Hindlimb muscle (tissue), 1 donor: ENCODE data around the gene MYRF. TPM values are rescaled to one million over a fixed set of nuclear protein-coding genes. Genes with fewer than 3 reads are reported as not detected.

ENCODE experiments used
- DNase-seq: peaks from one replicate; pipeline ENCODE4 v3.0.0-alpha.2; 2013
- polyA plus RNA-seq: library from polyadenylated mRNA; unstranded; fragments of 120-200 nt; gene quantifications from one replicate; pipeline ENCODE4 v1.2.1, GENCODE V29; 2013; ENCODE audit not compliant: insufficient read length

The MYRF gene
- polyA plus RNA-seq, 1 donor: 1.5 TPM

DNA sequence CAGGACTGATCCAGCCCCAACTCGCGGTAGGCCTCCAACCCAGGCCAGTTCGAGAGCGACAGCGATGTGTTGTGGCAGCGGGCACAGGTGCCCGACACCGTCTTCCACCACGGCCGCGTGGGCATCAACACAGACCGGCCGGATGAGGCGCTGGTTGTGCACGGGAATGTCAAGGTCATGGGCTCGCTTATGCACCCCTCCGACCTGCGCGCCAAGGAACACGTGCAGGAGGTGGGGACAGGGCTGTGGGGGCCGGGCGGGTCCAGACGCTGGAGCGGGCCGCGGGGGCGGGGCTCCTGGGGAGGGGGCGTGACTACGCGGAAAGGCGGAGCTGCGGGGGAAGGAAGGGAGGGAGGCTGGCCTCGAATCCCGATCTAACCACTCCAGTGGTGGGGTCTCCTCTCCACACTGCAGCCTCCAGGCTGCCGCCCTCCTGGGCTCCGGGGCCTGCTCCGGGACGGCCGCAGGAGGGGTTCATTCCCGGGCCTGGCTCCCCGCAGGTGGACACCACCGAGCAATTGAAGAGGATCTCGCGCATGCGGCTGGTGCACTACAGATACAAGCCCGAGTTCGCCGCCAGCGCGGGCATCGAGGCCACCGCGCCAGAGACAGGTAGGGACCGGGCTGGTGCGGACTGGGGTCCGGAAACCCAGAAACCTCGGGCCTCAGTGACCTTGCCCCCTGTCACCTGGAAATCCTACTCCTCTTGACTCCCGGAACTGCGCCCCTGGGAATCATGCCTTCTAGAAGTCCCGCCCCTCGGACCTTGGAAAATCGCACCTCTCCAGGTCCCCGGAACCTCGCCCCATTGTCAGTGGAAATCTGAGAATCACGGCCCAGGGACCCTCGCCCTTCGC is 25.0 kb downstream of the MYRF start:
- no peak for DNase-seq

DNA sequence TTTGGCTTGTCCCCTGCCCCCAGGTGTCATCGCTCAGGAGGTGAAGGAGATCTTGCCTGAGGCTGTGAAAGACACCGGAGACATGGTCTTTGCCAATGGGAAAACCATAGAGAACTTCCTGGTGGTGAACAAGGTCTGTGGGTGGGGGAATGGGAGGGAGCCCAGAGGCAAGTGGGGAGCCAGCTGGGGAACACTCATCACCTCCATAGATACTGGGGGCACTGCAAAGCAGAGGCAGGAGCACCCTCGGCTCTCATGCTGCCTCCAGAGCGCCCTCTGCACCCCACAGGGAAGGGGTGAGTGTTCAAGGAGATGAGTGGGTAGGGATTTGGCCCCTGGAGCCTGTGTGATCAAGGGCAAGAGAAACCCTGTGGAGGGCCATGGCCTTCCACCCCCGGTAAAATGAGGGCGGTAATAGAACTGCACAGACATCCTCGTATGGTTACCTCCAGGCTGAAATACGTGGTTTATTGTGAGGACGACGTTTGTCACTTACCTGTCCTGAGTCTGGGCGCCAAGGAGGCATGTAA is 26.0 kb downstream of the MYRF start:
- no peak for DNase-seq

DNA sequence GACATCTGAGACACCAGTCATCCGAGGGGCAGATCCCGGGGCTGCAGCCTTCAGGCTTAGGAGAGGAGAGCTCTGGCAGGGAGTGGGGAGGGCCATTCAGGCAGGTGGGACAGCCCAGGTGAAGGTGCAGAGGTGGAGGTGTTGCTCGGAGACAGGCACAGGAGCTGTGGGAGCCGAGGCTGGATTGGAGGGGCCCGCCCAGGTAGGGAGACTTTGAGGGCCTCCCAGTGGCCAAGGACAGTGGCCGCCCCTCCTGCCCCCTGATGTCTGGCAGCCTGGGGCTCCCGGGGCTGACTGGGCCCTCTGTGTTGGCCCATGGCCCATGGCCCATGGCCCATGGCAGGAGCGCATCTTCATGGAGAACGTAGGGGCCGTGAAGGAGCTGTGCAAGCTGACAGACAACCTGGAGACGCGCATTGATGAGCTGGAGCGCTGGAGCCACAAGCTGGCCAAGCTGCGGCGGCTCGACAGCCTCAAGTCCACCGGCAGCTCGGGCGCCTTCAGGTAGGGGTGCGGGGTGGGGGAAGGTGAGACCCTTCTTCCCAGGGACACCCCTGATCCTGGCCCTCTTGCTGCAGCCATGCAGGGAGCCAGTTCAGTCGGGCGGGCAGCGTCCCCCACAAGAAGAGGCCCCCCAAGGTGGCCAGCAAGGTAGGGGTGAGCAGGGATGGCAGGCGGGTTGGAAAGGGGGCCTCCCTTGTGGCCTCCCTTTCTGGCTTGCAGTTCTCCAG is 26.6 kb downstream of the MYRF start:
- DNase-seq: no peak

DNA sequence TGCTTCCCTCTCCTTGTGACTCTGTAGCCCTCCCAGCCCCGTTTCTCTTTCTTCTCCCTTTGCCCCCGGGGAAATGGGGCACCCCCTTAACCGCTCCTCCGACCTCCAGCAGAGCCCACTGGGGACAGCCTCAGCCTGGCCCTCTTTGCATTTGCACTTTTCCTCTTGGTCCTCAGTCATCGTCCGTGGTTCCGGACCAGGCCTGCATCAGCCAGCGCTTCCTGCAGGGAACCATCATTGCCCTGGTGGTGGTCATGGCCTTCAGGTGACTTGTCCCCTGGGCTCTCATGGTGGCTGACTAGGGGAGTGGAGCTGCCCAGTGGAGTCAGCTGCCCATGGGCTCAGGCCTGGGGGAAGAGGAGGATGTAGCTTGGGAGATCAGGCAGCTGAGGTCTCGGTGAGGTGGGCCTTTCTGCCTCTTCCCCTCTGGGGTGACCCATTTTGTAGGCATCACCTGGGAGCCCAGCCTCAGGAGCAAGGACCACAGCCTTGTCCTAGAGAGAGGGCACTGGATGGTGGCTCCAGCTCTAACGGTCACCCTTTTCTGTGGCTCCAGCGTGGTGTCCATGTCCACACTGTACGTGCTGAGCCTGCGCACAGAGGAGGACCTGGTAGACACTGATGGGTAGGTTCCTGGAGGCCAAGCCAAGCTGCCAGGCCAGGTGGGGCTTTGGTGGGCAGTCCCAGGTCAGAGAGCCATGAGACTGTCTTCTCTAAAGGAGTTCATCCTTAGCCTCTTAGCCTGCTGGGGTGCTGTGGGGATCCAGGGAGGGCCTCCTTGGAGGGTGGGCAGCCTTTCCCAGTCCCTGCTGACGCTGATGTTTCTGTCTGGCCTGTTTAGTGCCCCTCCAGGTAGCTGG is 27.5 kb downstream of the MYRF start:
- no peak for DNase-seq

DNA sequence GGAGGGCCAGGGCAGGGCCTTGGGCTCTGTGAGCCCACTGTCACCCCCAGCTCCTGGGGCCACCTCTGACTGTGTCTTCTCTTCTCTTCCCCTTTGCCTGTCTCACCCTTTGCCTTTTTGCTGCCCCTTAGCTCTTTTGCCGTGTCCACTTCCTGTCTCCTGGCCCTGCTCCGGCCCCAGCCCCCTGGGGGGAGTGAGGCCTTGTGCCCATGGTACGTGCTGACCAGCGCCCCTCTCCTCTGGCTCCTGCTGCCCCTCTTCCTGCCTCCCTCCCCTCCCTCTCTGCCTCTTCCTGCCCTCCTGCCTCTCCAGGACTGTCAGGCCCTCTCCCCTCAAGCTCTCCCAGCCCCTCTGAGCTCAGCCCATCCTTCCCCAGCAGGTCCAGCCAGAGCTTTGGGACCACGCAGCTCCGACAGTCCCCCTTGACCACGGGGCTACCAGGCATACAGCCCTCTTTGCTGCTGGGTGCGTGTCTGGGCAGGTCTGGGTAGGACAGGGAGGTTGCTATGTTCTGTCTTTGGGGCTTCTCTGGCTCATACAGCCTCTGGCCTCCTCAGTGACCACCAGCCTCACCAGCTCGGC is 28.2 kb downstream of the MYRF start:
- no peak for DNase-seq

DNA sequence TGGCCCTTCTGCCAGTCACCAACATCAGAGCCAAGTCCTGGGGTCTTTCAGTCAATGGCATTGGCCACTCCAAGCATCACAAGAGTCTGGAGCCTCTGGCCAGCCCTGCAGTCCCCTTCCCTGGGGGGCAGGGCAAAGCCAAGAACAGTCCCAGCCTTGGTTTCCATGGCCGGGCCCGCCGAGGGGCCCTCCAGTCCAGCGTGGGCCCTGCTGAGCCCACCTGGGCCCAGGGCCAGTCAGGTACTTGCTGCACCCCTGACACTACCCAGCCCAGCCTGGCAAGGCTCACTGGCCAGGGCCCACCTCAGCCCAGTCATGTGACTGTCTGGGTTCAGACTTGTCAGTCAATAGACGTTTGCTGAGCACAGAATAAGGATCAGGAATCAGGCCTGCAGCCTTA is 29.1 kb downstream of the MYRF start:
- DNase-seq: no peak

DNA sequence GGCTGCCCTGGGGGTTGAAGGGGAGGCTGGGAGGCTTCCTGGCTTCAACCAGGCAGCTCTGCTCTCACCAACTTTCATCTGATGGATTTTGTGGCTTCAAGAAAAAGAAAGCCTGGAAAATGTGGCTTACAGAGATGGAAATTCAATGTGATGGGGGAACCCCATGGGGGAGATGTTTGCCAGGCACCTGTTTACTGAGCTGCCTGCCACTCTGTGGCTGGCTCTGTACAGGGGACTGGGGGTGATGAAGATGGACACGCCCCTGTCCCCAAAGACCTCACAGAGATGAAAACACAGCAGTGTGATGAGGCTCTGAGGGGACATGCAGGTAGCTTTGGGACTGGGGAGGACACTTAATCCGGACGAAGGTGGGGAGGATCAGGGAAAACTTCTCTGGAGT is 29.9 kb downstream of the MYRF start:
- DNase-seq: no peak

DNA sequence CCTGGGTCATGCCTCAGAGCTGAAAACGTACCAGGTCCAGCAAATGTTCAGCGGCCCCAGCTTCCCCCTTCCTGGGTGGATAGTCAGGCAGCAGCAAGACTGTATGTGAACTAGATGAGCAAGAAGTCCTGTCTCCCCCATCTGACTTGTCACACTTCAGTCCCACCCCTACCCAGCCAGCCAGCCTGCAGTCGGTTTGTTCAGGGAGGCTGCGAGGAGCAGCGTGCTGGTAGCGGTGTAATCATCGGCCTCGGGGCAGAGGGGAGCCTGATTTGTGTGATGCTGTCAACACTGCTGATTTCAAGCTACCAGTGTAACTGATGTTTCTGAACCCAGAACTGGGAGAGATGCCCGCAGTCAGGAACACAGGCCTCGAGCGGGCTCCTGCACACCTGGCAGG is 30.4 kb downstream of the MYRF start:
- DNase-seq: no peak

DNA sequence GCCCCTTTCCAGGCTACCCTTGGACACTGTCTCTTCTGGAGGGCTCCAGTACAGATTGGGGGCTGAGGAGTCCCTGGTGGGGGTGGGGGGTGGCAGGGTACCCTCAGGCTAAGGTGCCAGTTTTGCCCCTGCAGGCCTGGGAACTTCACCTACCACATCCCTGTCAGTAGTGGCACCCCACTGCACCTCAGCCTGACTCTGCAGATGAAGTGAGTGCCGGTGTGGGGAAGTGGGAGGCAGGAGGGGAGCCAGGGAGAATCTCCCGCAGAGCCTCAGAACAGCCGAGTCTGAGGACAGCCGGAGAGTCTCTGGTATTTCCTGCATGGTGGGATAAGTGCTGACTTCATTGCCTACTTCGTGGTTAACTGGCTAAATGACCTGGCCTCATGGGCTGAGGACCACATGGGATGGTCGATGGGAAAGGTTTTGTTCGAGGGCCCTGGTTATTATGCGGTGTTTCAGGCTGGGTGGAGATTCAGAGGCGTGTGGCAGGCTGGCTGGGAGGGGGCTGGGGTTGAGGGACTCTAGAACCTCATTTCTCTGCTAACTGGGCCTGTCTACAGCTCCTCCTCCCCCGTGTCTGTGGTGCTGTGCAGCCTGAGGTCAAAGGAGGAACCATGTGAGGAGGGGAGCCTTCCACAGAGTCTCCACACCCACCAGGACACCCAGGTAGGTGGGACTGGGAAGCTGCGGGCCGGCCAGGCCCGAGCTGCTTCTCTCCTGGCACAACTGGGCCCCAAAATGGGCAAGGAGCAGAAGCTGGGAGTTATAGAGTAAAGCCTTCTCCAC is 31.5 kb downstream of the MYRF start:
- DNase-seq: no peak

DNA sequence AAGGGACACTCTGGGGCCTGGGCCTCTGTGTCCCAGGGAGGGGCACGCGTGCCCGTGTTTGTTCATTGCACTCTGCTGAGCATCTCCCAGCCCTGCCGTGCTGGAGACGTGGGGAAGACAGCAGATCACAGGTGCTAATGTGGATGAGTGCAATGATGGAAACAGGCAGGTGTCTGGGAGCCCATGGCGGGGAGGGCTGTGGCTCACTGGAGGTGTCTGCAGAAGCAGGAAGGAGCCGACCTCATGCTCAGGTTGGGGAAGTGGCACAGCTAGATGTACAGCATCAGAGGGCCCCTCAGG is 32.0 kb downstream of the MYRF start:
- DNase-seq: no peak

DNA sequence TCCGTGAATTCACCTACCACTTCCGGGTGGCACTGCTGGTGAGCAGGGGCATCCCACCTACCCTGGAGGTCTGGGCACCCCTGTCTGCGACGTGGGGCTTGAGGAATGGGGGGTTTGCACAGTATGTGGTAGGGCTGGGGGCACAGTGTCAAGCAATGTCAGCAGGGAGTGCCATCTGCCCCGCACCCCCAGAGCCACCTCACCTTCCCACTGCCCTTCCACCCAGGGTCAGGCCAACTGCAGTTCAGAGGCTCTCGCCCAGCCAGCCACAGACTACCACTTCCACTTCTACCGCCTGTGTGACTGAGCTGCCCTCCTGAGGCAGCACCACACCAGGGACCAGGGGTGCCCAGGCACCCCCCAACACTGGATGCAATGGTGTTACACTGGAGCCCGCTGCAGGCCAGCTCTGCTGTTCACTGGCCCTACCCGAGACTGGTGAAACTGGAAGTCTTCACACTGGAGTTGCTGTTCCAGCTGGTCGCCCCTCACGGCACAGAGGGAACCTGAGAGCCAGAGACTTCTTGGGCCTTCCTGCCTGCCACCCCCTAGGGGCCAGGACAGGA is 33.5 kb downstream of the MYRF start:
- DNase-seq: no peak

DNA sequence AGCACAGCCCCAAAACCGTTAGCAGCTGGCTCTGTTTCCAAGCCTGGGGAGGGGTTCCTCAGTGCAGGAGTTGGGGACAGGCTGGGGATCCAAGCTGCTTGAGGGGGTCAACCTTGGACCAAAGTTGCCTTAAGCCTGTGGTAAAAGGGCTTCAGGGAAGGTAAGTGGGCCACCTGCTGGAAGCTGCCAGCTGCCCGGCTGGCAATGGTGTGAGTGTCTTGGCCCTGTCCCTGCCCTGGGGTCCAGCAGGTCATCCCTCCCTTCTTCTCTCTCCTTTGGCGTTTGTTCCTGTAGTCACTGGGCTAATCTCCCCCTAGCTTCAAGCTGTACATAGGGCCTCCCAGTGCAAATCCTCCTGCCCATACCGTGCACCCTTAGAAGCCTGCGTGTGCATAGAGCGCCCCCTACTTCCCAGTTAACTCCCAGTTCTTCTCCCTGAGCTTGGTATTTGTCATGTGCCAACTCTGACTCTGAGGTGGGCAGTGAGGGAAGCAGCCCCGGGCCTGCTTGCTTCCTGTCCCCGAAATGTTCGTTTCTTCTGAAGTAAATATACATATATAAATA is 35.6 kb downstream of the MYRF start:
- no peak for DNase-seq

DNA sequence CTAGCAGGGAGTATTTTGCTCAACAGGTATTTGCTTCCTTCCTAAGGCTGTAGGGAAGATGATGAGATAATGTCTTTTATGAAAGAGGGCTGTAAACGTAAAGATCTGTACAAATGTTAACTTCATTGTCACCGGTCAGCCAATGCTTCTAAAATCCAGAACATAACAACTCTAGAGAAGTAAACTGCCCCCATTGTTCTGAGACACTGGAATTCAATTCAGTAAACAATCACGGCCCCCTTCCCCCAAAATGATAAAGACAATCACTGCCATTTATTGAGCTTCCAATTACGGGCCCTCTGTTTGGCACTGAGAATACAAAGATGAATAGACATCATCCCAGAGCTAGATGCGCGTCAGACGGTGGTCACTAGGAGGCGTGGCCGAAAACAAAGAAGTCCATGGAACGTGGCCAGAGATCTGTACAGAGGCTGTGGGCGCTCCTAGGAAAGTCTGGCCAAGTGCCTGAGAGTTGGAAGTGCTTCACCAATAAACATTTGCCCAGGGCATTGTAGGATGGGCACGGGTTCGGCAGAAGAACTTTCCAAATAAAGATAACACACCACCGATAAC is 39.4 kb downstream of the MYRF start:
- peak; percentile 85 for DNase-seq

DNA sequence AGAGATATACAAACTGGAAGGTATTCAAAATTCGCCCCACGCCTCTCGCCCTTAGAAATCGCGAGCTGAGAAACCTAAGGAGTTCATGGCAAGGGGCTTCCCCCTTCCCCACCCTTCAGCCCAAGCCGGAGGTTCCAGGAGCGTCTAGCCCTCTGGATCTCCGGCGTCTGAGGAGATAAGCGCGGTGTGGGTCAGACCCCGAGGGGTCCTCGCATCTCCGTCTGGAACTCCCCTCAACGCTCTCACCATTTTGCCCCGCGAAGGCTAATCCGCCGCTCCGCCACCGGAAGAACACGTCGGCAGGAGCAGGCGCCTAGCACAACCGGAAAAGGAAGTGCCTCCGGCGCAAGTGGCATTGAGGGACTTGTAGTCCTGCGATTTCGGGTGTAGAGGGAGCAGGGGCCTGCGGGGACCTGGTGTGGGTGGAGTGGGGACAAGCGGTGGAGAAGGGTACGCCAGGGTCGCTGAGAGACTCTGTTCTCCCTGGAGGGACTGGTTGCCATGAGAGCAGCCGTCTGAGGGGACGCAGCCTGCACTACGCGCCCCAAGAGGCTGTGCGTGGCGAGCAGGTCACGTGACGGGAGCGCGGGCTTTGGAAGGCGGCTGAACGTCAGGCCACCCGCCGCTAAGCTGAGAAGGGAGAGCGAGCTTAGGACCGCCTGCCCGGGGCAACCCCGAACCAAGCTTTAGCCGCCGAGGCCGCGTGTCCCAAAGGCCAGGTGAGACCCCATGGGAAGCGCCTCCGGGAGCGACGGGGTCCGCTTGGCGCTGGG is 40.1 kb downstream of the MYRF start, which contains the start of the genes FEN1 and TMEM258:
Gene FEN1, plus strand, starts transcription at position 602 of the 773 bp plus-strand sequence. CDS start 2,451 bp downstream, outside the sequence.
Gene TMEM258, minus strand, starts transcription at position 290 of the 773 bp plus-strand sequence. Its CDS starts 41 bp downstream, at position 249.
- peak; percentile 93 for DNase-seq

DNA sequence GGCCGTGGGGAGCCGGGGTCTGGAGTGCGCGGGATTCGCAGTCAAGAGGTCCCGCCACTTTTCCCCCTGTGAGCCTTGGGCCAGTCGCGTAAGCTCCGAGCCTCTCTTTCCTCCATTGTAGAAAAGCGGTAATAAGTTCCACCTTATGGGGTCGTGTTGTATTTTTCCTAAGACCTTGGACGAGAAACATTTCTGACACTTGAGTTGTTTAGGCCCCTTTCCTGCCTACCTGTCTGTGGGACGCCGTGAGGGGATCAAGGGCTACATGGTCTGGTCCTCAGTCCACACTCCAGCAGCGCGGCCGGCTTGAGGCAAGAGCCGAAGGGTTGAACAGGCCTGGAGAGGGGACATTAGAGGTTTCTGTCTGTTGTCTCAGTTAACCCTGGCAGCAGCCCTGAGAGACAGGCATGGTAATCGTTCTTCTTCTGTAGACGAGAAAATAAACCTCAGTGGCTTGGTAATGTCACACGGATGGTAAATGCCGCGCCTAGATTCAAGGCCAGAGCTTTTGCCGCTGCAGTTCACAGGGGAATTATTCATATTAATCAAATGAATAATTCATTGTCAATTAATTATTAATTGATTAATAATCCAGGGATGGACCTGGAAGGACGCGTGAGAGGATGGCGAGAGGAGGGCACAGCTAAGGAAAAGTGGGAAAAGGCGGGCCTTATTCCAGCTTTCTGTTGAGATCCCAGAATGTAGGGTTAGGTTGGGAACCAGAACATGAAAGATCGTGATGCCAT is 40.8 kb downstream of the MYRF start:
- DNase-seq: no peak

DNA sequence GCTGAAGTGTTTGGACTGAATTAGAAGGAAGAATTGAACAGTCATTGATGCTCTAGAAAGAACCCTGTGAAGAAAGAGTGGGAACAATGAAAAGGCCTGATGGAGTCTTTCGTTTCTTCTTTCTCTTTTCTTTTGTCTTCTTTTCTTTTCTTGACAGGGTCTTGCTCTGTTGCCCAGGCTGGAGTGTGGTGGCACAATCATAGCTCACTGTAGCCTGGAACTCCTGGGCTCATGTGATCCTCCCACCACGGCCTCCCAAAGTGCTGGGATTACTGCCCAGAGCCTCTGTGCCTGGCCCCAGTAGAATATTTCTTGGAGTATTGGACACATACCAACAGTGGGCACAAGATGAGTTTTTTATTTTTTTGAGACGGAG is 41.4 kb downstream of the MYRF start:
- DNase-seq: no peak

DNA sequence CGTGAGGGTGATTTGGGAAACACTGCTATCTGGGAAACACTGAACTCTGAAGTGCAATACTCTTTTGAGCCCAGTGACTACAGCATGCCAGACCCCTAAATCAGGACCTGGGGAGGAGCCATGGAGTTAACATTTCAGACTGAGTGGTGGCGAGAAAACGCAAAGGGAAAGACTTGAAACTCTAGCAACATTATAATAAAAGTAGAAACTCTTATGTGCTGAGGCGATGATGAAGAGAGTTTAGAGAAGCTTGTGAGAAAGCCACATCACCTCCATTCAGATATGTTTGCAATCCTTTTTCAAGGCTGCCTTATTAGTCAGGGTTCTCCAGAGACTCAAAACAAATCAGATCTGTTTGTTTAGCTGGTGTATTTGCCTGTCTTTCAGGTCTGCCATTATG is 42.1 kb downstream of the MYRF start:
- no peak for DNase-seq

DNA sequence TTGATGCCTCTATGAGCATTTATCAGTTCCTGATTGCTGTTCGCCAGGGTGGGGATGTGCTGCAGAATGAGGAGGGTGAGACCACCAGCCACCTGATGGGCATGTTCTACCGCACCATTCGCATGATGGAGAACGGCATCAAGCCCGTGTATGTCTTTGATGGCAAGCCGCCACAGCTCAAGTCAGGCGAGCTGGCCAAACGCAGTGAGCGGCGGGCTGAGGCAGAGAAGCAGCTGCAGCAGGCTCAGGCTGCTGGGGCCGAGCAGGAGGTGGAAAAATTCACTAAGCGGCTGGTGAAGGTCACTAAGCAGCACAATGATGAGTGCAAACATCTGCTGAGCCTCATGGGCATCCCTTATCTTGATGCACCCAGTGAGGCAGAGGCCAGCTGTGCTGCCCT is 43.0 kb downstream of the MYRF start:
- DNase-seq: no peak
